Measurements from ENCODE around the gene MTERF2. TPM values are rescaled to one million over a fixed set of nuclear protein-coding genes. Genes with fewer than 3 reads are reported as not detected.
"Not testable (repeated sequence)": the region's sequence is repeated elsewhere in the genome, so short reads cannot be mapped to it uniquely, and the experiment has no call there.

MTERF2 gene
- total and polyA plus RNA-seq, 10 of the 15 experiments (the other 5 are each of a cell fraction or from before 2014, with no cell fraction given) = 2.1 to 9.8 (median 6.7) TPM

GRCh38 chr12:107011519-107011918, 24.6 kb upstream of the MTERF2 start (continued):
- TF ChIP-seq CHD1 (IDR thresholded peaks at IDR 0.05; ENCODE audit: low read depth, low read length) (no peak), MEF2B (IDR thresholded peaks at IDR 0.05; ENCODE audit: partially characterized antibody, poor library complexity, severe bottlenecking) (no peak)

GRCh38 chr12:107007411-107007810, 20.5 kb upstream of the MTERF2 start:
- Histone ChIP-seq H3K36me3 (ENCODE audit: control insufficient read depth in 2 of 2, insufficient read depth in 2 of 2, low read length in 1 of 2) (no peaks in the 10 kb centered on the region), H3K9ac (ENCODE audit: control insufficient read depth, insufficient read depth, low read length) (no peak overlapping the region), H3K4me2 (ENCODE audit: control insufficient read depth, insufficient read depth) (no peak overlapping the region), H3K4me1 (ENCODE audit: control insufficient read depth, insufficient read depth, low read length) (peaks cover 7% of the 10 kb centered on the region), H3K4me3 (no peak overlapping the region), H3K27me3 (replicated peaks in 1 of 2; ENCODE audit: control insufficient read depth in 2 of 2, insufficient read depth in 2 of 2, low read length in 1 of 2) (no peaks in the 10 kb centered on the region), H3K79me2 (ENCODE audit: control insufficient read depth, insufficient read depth, low read length) (no peaks in the 10 kb centered on the region), H3K9me3 (replicated peaks; ENCODE audit: control insufficient read depth, insufficient read depth, low read length) (no peaks in the 10 kb centered on the region; the same call in 2 of the 3 replicates), H2AFZ (ENCODE audit: control insufficient read depth, low read depth, low read length) (no peak overlapping the region), H4K20me1 (ENCODE audit: control insufficient read depth, insufficient read depth) (no peaks in the 10 kb centered on the region), H3K27ac (ENCODE audit: control insufficient read depth, insufficient read depth) (no peak overlapping the region)
- WGBS (ENCODE audit: insufficient coverage, insufficient replicate concordance, low lambda C conversion rate, missing lambda C conversion rate) = 63% methylated on average over 4 of the region's 4 CpGs
- intact Hi-C loops (cut with micrococcal nuclease; ENCODE audit: unreplicated experiment) = no loop called here
- POLR2A ChIA-PET = no interaction called here
- SMC1A ChIA-PET (ENCODE audit: uncharacterized antibody, unreplicated experiment) = no interaction called here
- in situ Hi-C loops (cut with MboI) = no loop called here
- no peak for TF ChIP-seq BCL11A (IDR thresholded peaks at IDR 0.05; ENCODE audit: low read depth, low read length)
- TF ChIP-seq CTCF (IDR thresholded peaks at IDR 0.05 in 2 of 3, conservative IDR thresholded peaks at IDR 0.05 in 1 of 3; ENCODE audit: control insufficient read depth in 2 of 3, extremely low read depth in 1 of 3, insufficient read depth in 1 of 3, low read depth in 3 of 3, low read length in 3 of 3) = no peak
- TF ChIP-seq RELA (IDR thresholded peaks at IDR 0.05; ENCODE audit: borderline replicate concordance, partially characterized antibody) = no peak
- no peak for TF ChIP-seq ZNF207 (IDR thresholded peaks at IDR 0.05; ENCODE audit: borderline replicate concordance)
- TF ChIP-seq EED (IDR thresholded peaks at IDR 0.05; ENCODE audit: low read depth) = no peak
- no peak for TF ChIP-seq HDAC2 (IDR thresholded peaks at IDR 0.05)
- no peak for TF ChIP-seq EGR1 (IDR thresholded peaks at IDR 0.05; ENCODE audit: borderline replicate concordance in 1 of 2, low read depth in 2 of 2, low read length in 2 of 2)
- TF ChIP-seq RB1 (IDR thresholded peaks at IDR 0.05; ENCODE audit: borderline replicate concordance) = no peak
- CTCF ChIA-PET = no interaction called here
- no peak for ATAC-seq
- FAIRE-seq = no peak
- RAD21 ChIA-PET (ENCODE audit: unreplicated experiment) = no interaction called here
- DNase-seq (ENCODE audit: low read depth, low spot score) = no peak
- no TSS peak for BruUV-seq (replicated peaks)

- H3K4me3 ChIP-seq; intact Hi-C loops (cut with micrococcal nuclease; ENCODE audit: unreplicated experiment); H3K36me3 ChIP-seq (ENCODE audit: control insufficient read depth in 2 of 2, insufficient read depth in 2 of 2, low read length in 1 of 2); in situ Hi-C loops (cut with MboI); SMC1A ChIA-PET (ENCODE audit: uncharacterized antibody, unreplicated experiment); BruUV-seq (replicated peaks); H3K4me1 ChIP-seq (ENCODE audit: control insufficient read depth, insufficient read depth, low read length); ATAC-seq; RAD21 ChIA-PET (ENCODE audit: unreplicated experiment); H3K27me3 ChIP-seq (replicated peaks in 1 of 2; ENCODE audit: control insufficient read depth in 2 of 2, insufficient read depth in 2 of 2, low read length in 1 of 2); H4K20me1 ChIP-seq (ENCODE audit: control insufficient read depth, insufficient read depth); FAIRE-seq; DNase-seq (ENCODE audit: low read depth, low spot score); POLR2A ChIA-PET; H3K9ac ChIP-seq (ENCODE audit: control insufficient read depth, insufficient read depth, low read length); H3K79me2 ChIP-seq (ENCODE audit: control insufficient read depth, insufficient read depth, low read length); CTCF ChIA-PET; H2AFZ ChIP-seq (ENCODE audit: control insufficient read depth, low read depth, low read length); H3K9me3 ChIP-seq (replicated peaks; ENCODE audit: control insufficient read depth, insufficient read depth, low read length); H3K4me2 ChIP-seq (ENCODE audit: control insufficient read depth, insufficient read depth); H3K27ac ChIP-seq (ENCODE audit: control insufficient read depth, insufficient read depth): not testable (repeated sequence)
- WGBS (ENCODE audit: insufficient coverage, insufficient replicate concordance, low lambda C conversion rate, missing lambda C conversion rate) = 40% methylated on average over 4 of the region's 4 CpGs
These were observed 15.7 kb upstream of the MTERF2 start for GRCh38 chr12:107002665-107003064.

Measured in GM12878 (cell line).